Limb (tissue), 2 donors: ENCODE data around the gene PFKL.

Experiments used
- DNase-seq, 2 donors: peaks; one replicate each; pipeline ENCODE4 v3.0.0-alpha.2; 2016; ENCODE audit errors: extremely low spot score in 2 of 2

Gene PFKL

DNA sequence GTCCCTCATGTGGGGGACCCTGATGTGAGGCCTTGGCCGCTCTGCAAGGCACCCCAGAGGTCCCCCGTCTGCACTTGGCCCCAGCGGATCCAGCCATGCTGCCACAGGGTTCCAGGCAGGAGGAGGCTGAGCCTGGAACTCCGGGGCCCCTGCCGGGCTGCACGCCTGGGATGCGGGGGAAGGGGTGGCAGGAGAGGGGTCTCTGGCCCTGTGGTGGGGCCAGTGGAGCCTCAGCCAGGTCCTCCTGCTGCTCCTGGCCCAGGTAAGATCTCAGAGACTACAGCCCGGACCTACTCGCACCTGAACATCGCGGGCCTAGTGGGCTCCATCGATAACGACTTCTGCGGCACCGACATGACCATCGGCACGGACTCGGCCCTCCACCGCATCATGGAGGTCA, 12.9 kb downstream of the PFKL start:
- DNase-seq: no peak

DNA sequence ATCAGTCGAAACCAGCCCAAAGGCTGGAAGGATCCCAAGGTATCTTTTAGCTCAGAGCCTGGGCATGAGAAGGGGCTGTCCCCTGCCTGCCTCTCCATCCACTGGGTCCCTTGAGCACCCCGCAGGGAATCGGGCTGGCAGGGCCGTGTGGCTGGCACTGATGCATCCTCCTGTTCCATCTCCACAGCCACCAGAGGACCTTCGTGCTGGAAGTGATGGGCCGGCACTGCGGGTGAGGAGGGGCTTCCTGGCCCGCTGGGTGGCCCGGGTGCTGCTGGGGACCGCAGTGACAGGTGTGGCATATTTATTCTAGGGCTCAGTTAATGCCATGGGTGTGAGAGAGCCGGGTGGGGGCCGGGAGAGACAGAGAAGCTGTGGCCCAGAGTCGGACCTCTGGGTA, 13.6 kb downstream of the PFKL start:
- no peak for DNase-seq

DNA sequence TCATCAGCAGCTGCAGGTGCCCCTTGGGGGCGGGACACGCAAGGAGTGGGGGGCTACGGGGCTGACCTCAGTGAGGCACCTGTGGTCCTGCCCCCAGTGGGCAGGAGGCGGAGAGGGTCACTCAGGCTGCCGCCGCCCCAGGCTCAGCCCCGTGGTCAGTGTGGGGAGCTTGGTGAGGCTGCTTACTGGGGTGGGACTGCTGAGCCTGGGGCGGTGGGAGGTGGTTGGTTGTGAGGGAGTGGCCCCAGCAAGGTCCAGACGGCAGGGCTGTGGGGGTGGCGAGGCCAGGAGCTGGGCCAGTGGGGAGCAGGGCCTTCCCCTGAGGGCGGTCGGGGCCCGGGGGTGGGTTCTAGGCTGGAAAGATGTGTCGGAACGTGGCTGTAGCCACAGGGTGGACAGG, 14.3 kb downstream of the PFKL start:
- no peak for DNase-seq

DNA sequence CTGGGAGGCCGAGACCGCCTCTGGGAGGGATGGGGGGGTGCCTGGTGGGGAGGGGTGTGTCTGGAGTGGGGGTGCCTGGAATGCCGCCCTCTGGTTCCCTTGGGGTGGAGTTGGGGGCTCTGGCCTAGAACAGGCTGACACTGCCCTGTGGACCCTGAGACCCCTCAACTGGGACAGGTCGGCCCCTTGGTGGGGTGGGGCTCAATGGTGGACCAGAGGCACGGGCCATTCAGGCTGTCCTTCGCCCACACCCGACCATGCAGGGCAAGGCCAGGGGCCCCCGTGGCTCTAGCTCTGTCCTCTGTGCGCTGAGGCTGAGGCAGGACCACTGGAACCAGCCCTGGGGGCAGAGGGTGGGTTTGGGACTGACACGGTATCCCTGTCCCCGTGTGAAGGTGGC, 14.7 kb downstream of the PFKL start:
- no peak for DNase-seq

DNA sequence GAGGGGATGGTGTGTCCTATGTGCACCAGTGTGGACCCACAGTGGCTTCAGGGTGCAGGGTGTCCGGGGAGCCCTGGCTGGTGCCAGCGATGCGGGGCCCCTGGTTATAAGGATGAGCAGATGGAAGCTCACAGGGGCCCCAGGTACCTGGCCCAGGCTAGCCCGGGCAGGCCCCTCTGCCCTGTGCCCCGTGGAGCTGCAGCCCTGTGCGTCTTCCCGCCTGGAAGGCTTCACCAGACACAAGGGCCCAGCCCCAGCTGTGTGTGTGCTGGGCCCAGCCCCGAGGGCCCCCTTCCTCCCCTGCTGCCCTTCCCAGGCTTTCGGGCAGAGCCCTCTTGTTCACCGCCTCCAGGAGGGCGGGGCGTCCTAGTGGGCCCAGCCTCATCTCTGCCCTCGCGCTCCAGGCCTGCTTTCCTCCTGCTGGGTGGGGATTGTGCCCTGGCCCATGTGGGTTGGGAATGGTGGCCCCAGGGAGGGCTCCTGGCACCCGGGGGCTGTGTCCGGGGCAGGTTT, 15.9 kb downstream of the PFKL start:
- no peak for DNase-seq

DNA sequence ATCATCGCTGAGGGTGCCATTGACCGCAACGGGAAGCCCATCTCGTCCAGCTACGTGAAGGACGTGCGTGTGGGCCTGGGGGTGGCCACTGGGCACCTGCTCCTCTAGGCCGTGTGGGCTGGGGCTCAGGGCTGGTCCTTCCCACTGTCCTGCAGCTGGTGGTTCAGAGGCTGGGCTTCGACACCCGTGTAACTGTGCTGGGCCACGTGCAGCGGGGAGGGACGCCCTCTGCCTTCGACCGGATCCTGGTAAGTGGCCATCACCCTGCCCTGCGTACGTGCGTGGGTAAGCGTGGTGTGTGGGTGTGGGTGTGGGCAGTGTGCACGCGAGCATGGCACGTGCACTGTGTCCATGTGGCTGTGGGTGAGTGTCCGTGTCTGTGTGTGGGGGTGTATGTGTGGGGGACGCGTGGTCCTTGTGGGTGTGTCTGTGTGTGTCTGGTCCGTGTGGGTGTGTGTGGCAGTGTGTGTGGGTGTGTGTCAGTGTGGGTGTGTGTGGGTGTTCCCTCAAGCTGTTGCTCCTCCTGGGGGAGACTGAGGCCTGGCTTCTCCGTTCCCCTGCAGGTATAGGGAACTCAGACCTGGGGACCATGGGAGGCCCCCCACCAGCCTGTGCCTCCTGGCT, 16.5 kb downstream of the PFKL start:
- no peak for DNase-seq

DNA sequence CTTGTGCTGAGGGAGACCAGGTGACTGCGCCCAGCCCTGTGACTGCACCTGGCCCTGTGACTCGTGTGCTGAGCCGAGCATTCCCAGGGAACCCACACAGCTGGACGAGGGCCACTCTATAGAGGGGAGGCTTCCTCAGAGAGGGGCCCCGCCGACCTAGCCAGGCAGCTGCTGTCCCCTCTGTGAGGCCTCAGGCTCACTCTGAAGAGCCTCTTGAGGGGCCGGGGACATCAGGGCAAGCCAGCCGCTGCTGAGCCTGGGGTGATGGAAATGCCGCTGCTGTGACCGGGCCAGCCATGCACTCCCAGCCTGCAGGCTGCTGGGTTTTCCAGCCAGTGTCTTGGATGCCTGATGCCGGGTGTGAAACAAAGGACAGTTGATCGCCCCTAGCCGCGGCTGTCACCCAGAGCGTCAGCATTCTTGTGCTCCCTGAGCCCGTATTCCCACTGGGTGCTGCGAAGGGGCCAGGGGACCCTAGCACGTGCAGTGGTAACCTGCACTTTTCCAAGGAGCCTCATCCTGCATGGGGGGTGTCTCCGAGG, 17.5 kb downstream of the PFKL start:
- no peak for DNase-seq

DNA sequence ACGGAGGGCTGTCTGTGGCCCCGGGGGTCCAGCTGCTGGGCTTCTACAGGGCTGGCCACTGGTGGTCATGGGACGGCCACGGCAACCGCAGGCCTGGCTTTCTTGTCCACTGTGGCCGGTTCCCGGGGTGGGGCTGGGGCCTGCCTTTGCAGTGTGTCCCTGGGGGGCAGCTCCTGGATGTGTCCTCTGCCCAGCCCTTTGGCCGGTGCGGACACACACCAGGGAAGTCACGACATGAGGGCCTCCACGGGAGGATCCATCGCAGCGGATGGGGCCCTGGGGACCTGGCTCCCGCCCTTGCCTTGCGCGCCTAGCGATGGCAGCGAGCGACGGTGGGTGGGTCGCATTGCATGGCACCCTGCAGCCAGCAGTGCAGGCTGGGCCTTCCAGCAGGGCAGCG, 18.0 kb downstream of the PFKL start:
- no peak for DNase-seq

DNA sequence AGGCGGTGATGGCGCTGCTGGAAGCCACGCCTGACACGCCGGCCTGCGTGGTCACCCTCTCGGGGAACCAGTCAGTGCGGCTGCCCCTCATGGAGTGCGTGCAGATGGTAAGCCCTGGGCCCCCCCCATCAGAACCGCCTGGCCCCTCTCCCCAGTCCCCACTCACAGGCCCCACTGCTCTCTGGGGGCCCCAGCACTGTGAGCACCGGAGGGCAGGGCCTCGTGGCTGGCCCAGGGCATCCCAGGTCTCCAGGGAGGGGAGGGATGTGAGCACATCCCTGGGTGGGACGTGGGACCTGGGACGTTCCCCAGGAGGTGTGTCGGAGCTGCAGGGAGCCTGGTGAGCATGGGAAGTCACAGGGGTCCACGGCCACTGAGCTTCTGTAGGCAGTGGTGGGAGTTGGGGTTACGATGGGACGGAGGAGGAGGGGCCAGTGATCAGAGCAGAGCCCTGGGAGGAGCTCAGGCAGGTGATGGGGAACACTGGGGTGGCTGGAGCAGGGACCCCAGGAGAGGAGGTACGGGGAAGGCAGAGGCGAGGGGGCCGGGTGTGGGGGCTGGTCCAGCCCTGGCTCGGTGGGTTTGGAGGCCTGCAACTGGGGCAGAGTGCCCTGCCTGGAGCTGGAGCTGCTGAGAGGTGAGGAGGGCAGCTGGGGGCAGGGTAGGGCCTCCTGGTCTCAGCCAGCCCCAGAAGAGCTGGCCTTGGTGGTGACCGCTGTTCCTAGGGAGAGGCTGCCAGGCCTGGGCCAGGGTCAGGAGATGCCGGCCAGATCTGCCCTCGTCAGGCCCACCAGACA, 18.8 kb downstream of the PFKL start:
- no peak for DNase-seq

DNA sequence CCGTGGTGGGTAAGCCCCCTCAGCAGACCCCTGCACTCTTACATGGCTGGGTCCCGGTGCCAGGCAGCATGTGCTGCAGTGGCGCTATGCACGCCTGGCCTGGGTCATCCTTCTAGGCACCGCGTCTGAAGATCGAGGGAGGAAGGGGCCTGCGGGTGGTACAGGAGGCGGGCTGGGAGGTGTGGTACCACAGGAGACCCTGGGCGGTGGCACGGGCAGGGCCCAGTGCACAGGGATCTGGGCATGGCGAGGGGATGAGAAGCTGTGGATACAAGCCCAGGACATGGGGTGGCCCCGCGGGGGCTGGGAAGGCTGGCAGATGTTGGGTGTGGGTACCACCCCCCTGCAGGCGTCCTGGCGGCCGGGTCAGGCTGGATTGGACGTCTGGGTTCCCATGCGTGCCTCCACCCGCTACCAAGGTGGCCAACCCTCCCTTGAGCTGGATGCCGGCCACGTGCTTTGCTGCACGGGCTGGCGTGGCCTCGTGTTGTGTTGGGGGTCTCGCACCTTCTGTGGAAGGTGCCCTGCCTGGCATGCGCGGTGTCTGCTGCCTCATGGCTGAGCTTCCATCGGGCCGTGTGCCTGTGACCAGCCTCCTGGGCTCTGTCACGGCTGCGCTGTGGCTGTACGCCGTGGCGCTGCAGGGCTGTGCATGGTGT, 19.7 kb downstream of the PFKL start:
- no peak for DNase-seq

DNA sequence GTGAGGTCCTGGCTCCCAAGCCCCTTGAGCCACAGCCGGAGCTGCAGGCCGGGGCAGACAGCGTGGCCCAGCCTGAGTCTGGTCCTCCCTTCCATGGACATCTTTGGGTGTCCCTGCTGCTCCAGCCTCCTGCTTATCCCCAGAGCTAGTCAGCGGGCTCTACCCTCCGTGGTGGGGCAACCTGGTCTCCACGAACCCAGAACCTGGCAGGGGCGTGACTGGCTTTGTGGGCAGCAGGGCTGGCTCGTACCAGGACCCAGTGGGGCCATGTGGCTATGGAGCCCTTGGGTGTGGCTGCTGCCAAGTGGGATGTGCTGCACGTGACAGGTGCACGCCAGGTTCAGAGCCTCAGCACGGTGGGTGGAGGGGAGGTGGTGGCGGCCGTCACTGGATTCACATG, 21.0 kb downstream of the PFKL start:
- DNase-seq: no peak

DNA sequence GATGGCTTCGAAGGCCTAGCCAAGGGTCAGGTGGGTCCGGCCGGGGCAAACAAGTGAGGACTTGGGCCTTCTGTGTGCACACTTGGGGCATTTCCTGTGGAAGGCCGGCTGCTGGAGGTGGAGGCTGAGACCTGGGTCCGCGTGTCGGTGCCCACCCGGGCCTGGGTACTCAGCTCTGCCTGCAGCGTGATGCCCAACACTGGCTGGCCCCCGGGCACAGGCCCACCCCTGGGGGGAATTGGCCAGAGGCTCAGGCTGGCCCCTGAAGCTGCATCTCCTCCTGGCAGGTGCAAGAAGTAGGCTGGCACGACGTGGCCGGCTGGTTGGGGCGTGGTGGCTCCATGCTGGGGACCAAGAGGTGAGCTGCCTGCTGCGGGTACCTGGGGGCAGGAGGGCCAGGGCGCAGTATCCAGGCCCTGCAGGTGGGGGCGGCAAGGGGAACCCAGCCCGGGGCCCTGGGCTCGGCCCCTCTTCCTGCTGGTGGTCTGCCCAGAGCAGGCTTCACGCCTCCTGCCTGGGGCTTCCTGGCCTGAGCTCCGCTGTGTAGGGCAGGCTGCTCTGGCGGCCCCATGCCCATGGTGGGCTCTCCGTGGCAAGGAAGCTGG, 22.1 kb downstream of the PFKL start:
- DNase-seq: no peak

DNA sequence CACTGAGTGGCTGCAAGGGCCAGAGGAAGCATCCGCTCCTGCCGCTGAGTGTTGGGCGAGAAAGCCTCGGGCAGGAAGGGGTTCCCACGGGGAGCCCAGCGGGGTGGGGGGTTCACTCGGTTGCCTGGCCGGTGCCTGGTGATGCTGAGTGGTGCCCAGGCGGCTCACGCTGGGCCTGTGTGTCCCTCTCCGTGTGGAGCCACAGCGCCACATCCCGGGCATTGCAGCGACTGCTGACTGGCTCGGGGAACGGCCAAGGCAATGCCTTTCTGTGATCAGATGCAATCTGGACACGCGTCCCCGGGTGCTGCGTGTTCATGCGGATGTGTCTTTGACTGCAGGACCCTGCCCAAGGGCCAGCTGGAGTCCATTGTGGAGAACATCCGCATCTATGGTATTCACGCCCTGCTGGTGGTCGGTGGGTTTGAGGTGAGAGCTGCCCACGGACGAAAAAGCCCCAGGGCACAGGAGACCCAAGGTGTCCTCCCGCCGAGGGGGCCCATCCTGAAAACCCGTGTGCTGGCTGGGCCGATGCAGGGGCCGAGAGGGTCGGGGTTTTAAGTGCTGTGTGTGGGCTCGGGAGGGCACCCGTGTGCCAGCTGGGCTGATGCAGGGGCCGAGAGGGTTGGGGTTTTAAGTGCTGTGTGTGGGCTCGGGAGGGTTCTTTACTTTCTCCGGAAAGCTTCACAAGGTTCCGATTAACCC, 22.9 kb downstream of the PFKL start:
- no peak for DNase-seq

DNA sequence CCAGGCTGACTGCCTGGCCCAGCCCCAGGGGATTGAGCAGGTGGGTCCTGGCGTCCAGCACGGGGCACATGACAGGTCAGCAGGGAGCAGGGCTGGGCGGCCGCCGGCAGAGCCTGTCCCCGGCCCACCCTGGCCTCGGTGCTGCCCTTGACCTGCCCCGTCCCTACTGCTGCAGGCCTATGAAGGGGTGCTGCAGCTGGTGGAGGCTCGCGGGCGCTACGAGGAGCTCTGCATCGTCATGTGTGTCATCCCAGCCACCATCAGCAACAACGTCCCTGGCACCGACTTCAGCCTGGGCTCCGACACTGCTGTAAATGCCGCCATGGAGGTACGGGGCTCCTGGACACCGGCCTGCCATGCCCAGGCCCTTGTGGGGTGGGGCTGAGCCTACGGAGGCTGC, 23.7 kb downstream of the PFKL start:
- DNase-seq: no peak

DNA sequence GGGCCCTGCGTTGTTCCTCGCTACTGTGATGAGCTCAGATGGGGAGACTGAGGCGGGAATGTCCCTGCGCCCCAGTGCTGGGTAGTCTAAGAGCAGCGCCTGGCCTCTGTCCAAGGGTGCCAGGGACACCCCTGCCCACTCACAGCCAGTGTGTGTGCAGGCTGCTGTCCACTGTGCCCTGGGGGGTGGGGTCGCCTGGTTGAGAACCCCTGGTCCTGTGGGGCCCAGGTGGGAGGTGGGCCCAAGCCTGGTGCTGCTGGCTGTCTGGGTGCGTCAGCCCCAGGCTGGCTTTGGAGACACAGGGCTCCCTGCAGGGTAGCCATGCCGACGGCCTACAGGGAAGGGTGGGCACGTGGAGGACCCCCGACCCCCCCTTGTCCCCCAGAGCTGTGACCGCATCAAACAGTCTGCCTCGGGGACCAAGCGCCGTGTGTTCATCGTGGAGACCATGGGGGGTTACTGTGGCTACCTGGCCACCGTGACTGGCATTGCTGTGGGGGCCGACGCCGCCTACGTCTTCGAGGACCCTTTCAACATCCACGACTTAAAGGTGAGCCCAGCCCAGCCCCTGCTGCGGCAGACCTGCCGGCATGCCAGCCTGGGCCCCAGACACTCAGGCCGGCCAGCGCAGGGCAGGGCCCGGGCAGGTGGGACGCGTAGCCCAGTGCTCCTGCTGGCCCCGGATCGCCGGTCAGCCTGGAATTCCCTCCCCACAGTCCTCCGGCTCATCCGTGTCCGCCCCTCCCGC, 24.4 kb downstream of the PFKL start:
- no peak for DNase-seq

DNA sequence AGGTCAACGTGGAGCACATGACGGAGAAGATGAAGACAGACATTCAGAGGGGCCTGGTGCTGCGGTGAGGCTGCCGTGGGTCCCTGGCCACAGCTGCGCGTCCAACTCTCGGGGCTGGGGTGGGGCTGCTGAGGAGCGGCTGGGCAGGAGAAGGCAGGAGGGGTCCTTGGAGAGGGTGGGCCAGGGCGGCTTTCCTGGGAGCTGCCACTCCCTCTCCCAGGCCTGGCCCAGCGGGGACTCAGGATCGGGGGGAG, 24.9 kb downstream of the PFKL start:
- no peak for DNase-seq

DNA sequence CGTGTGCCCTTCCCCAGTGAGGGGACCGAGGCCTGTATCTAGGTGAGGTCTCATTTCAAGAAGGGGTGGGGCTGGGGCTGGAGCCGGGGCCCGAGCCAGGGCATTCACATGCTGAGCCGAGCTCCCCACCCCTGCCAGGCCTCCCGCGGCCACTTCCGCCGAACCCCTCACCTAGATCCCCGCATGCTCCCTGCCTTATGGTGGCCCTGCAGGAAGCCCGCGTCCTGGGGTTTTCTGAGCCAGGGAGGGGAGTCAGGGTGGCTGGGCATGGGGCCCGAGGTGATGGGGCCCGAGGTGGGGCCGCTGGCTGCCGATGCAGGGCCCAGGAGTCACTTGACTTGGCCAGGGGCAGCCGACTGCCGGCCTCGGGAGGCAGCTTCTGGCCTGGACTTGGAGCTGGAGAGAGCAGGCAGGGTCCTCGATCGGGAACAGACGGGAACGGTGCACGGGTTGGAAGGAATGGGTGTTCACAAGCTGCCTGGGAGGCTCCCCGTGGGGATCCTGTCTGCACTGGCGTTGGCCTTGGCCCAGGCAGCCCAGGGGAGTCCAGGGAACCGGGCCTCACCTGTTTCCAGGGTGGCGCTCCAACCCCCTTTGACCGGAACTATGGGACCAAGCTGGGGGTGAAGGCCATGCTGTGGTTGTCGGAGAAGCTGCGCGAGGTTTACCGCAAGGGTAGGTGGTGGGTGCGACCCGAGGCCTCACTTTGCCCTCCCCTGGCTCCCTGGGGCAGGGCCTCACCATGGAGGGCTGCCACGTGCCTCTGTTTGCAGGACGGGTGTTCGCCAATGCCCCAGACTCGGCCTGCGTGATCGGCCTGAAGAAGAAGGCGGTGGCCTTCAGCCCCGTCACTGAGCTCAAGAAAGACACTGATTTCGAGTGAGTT, 25.8 kb downstream of the PFKL start:
- no peak for DNase-seq

DNA sequence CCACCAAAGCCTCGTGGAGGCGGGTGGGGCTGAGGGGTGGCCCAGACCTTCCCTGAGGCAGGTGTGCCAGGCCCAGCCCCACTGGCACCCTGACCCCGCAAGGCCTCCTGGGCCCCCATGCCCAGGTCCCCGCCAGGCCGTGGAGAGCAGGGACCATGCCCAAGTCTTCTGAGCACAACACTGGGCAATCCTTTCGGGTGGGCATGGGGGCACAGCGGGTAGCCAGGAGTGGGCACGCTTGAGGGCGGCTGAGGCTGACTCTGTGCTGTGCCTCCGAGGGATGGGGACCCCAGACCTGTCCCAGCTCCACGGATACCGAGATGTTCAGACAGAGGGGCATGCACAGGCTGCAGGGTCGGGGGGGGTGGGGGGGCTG, 26.4 kb downstream of the PFKL start:
- DNase-seq: no peak

DNA sequence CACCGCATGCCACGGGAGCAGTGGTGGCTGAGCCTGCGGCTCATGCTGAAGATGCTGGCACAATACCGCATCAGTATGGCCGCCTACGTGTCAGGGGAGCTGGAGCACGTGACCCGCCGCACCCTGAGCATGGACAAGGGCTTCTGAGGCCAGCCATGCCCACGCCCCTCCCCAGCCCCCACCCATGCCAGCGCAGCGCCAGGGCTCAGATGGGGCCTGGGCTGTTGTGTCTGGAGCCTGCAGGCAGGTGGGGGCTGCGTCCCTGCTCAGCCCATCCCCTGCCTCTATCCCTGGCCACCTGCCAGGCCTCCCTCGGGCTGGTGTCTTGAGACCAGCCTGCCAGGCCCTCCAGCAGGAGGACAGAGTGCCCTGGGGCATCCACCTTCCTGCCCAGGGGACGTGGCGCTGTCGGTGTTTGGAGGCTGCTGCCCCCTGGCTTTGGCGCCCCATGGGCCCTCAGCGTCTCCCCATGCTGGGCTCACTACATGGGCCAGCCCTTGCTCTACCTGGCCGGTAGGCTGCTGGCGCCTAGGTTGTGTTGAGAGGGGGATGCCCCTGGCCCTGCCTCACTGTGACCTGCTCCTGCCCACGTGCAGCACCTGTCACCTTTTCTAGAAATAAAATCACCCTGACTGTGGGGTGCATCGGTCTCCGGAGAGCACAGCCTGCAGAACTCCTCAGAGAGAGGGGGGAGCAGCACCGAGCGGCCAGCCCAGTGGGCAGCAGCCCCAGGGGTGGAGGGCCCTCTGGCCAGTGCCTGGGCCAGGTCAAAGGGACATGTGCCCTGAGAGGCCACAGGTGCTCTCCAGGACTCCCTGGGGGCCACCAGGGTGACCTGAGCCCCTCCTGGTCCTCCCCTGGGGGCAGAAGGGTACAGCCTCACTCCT, 27.1 kb downstream of the PFKL start:
- no peak for DNase-seq
